Measurements from ENCODE around the gene SNX3. TPM values are rescaled to one million over a fixed set of nuclear protein-coding genes. Genes with fewer than 3 reads are reported as not detected.

SNX3 gene
- total and polyA plus RNA-seq, 2 donors (not counting 1 experiment from before 2014, with no cell fraction given), result 96.0 to 130 TPM

DNA sequence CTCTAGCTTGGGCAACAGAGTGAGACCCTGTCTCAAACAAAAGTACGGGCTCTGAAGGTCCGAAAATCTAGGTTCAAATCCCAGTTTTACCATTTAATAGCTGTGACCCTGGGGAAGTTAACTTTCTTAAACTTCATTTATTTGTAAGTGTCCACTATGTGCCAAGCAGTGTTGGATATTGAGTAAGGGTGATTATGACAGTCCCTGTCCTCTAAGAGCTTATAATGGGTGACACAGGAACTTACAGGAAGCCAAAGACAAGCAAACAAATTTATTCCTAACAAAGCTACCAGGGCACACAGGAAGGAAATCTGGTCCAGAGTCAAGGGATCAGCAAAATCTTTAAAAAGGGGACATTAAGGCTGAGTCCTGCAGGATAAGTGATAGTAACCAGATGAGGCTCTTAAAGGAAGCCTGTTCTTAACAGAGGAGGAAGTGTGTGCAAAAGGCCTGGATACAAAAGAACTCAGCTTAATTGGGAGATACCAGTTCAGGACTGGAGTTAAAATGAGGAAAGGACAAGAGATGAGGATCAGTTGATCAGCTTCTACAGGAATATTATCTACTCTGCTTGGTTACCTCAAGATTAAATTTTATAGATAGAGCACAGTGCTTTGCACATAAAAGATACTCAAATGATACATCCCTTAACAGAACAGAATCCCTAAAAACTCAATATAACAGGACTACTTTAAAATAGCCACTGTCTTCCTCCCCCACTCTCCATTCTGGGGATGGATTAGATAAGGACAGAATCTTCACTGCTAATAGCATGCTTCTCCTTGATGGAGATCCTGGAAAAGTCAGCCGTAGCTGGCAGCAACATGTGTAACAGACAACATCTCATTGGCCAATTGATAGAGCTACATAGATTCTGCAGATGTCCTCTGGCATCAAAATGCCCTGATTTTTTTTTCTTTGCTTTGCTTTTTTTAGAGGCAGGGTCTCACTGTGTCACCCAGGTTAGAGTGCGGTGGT, 6.1 kb downstream of the SNX3 start:
- peaks cover 91% of the 10 kb centered on the region for H4K20me1 ChIP-seq (ENCODE audit: control insufficient read depth, insufficient read depth, low read length, poor library complexity, severe bottlenecking)
- H3K4me3 ChIP-seq (ENCODE audit: control extremely low read depth in 1 of 5, extremely low read depth in 1 of 5, insufficient read depth in 1 of 5, low read depth in 2 of 5, low read length in 4 of 5), result no peak overlapping the region
- CTCF ChIA-PET, result no interaction called here
- no peak overlapping the region for H3K27ac ChIP-seq (ENCODE audit: low read length in 2 of 2)
- no peak overlapping the region for H2AFZ ChIP-seq (ENCODE audit: insufficient read depth, low read depth, low read length, poor library complexity, severe bottlenecking)
- ATAC-seq (ENCODE audit: low read depth), result no peak
- POLR2A ChIA-PET, result no interaction called here
- no peak for DNase-seq
- WGBS (ENCODE audit: insufficient coverage), result 93% methylated on average over 2 of the region's 4 CpGs
- no peaks in the 10 kb centered on the region for H3K9me3 Mint-ChIP-seq (ENCODE audit: insufficient read depth)
- peaks cover 90% of the 10 kb centered on the region for H3K79me2 ChIP-seq (ENCODE audit: control insufficient read depth, insufficient read depth, low read length)
- peak overlapping the region; percentile 10 for H3K4me2 ChIP-seq (replicated peaks; ENCODE audit: low read depth, low read length, poor library complexity, severe bottlenecking)
- H3K27me3 Mint-ChIP-seq, result no peaks in the 10 kb centered on the region
- peak overlapping the region; percentile 40 for H3K4me3 Mint-ChIP-seq
- no peaks in the 10 kb centered on the region for H3K27me3 ChIP-seq (replicated peaks in 1 of 4; ENCODE audit: control extremely low read depth in 1 of 4, control insufficient read depth in 3 of 4, insufficient read depth in 4 of 4, low read length in 3 of 4)
- peak overlapping the region; percentile 10 for H3K27ac Mint-ChIP-seq
- intact Hi-C loops (cut with micrococcal nuclease), result loop anchor here (5.0 kb wide), 3 partner anchors 32 to 753 kb away; no protein-coding TSS in a partner anchor
- no peaks in the 10 kb centered on the region for H3K9me3 ChIP-seq (ENCODE audit: control extremely low read depth in 1 of 3, control insufficient read depth in 2 of 3, insufficient read depth in 1 of 3, low read length in 2 of 3)
- H3K36me3 ChIP-seq (replicated peaks in 1 of 2; ENCODE audit: control extremely low read depth in 1 of 2, control insufficient read depth in 1 of 2, extremely low read depth in 1 of 2, insufficient read depth in 2 of 2, low read length in 1 of 2), result peaks cover 3 to 57% of the 10 kb centered on the region in 2 experiments
- H3K4me1 Mint-ChIP-seq, result peaks cover 75% of the 10 kb centered on the region
- H3K9ac ChIP-seq (ENCODE audit: low read length), result no peak overlapping the region
- peaks cover 54 to 70% of the 10 kb centered on the region in 2 donors for H3K4me1 ChIP-seq (ENCODE audit: control insufficient read depth in 2 of 2, insufficient read depth in 2 of 2, low read length in 2 of 2)
- TF ChIP-seq, protein P1, sequence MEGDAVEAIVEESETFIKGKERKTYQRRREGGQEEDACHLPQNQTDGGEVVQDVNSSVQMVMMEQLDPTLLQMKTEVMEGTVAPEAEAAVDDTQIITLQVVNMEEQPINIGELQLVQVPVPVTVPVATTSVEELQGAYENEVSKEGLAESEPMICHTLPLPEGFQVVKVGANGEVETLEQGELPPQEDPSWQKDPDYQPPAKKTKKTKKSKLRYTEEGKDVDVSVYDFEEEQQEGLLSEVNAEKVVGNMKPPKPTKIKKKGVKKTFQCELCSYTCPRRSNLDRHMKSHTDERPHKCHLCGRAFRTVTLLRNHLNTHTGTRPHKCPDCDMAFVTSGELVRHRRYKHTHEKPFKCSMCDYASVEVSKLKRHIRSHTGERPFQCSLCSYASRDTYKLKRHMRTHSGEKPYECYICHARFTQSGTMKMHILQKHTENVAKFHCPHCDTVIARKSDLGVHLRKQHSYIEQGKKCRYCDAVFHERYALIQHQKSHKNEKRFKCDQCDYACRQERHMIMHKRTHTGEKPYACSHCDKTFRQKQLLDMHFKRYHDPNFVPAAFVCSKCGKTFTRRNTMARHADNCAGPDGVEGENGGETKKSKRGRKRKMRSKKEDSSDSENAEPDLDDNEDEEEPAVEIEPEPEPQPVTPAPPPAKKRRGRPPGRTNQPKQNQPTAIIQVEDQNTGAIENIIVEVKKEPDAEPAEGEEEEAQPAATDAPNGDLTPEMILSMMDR (IDR thresholded peaks at IDR 0.05), result no peak
- TF ChIP-seq EZH2 (IDR thresholded peaks at IDR 0.05; ENCODE audit: borderline replicate concordance, insufficient read depth, low read depth, low read length, poor library complexity, severe bottlenecking), result no peak

DNA sequence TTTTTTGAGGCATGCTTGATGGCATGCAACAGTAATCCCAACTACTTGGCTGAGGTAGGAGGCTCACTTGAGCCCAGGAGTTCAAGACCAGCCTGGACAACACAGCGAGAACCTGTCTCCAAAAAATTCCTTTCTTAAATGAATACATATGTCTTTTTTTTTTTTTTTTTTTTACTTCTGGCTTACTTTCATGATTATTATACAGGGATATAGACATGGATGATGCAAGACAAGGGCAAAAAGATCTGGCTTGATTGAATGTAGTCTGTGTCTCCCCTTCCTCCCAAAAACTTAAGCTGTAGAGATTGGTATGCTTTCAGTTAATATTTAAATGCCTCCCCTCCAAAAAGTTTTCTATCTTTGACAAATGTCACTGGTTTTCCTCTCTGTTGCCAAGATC, 7.6 kb downstream of the SNX3 start:
- intact Hi-C loops (cut with micrococcal nuclease), result no loop called here
- peaks cover 46 to 58% of the 10 kb centered on the region in 2 donors for H3K4me1 ChIP-seq (ENCODE audit: control insufficient read depth in 2 of 2, insufficient read depth in 2 of 2, low read length in 2 of 2)
- no peak for ATAC-seq (ENCODE audit: low read depth)

More for the DNA sequence above, 7.6 kb downstream of the SNX3 start:
- no peaks in the 10 kb centered on the region for H3K9me3 ChIP-seq (ENCODE audit: control extremely low read depth in 1 of 3, control insufficient read depth in 2 of 3, insufficient read depth in 1 of 3, low read length in 2 of 3)
- Mint-ChIP-seq H3K9me3 (ENCODE audit: insufficient read depth) (no peaks in the 10 kb centered on the region), H3K27me3 (no peaks in the 10 kb centered on the region), H3K4me1 (peaks cover 77% of the 10 kb centered on the region), H3K27ac (no peak overlapping the region), H3K4me3 (no peak overlapping the region)
- no peak for DNase-seq
- no peaks in the 10 kb centered on the region for H3K27me3 ChIP-seq (replicated peaks in 1 of 4; ENCODE audit: control extremely low read depth in 1 of 4, control insufficient read depth in 3 of 4, insufficient read depth in 4 of 4, low read length in 3 of 4)
- H3K4me2 ChIP-seq (replicated peaks; ENCODE audit: low read depth, low read length, poor library complexity, severe bottlenecking), result no peak overlapping the region
- H3K9ac ChIP-seq (ENCODE audit: low read length), result no peak overlapping the region
- H3K4me3 ChIP-seq (ENCODE audit: control extremely low read depth in 1 of 5, extremely low read depth in 1 of 5, insufficient read depth in 1 of 5, low read depth in 2 of 5, low read length in 4 of 5), result no peak overlapping the region
- peaks cover 98% of the 10 kb centered on the region for H4K20me1 ChIP-seq (ENCODE audit: control insufficient read depth, insufficient read depth, low read length, poor library complexity, severe bottlenecking)
- POLR2A ChIA-PET, result no interaction called here
- no peak for TF ChIP-seq EZH2 (IDR thresholded peaks at IDR 0.05; ENCODE audit: borderline replicate concordance, insufficient read depth, low read depth, low read length, poor library complexity, severe bottlenecking)
- TF ChIP-seq, protein P1 (IDR thresholded peaks at IDR 0.05), result no peak
- WGBS (ENCODE audit: insufficient coverage), result no CpG with 5 or more reads among the region's 1 CpG
- H2AFZ ChIP-seq (ENCODE audit: insufficient read depth, low read depth, low read length, poor library complexity, severe bottlenecking), result no peak overlapping the region
- CTCF ChIA-PET, result interaction anchor here (0.9 kb wide), 1 partner anchor 237 kb away, joined by 4 read pairs; no protein-coding TSS in a partner anchor
- H3K36me3 ChIP-seq (replicated peaks in 1 of 2; ENCODE audit: control extremely low read depth in 1 of 2, control insufficient read depth in 1 of 2, extremely low read depth in 1 of 2, insufficient read depth in 2 of 2, low read length in 1 of 2), result peaks cover 6 to 71% of the 10 kb centered on the region in 2 experiments
- H3K79me2 ChIP-seq (ENCODE audit: control insufficient read depth, insufficient read depth, low read length), result peaks cover 100% of the 10 kb centered on the region
- no peak overlapping the region for H3K27ac ChIP-seq (ENCODE audit: low read length in 2 of 2)

Data from B cell (primary cell).